AML-193 (cell line): ENCODE data around the gene EPB41L1.

Experiments
- DNase-seq, 2 experiments: peaks; one replicate each; lab custom pipeline; 2025; lab: John Stamatoyannopoulos, UW

The EPB41L1 gene

GRCh38 chr20:36193977-36194712 is 39.6 kb downstream of the EPB41L1 start:
- DNase-seq = no peak

GRCh38 chr20:36196676-36197075 is 42.1 kb downstream of the EPB41L1 start:
- DNase-seq = no peak

- DNase-seq = no peak
Observed at GRCh38 chr20:36197271-36197670, 42.7 kb downstream of the EPB41L1 start.

GRCh38 chr20:36199345-36200257 is 45.1 kb downstream of the EPB41L1 start:
- DNase-seq = peak; percentile 54 to 63

GRCh38 chr20:36200451-36200850 is 45.9 kb downstream of the EPB41L1 start:
- DNase-seq = no peak

GRCh38 chr20:36201198-36201597 is 46.7 kb downstream of the EPB41L1 start:
- DNase-seq = no peak

- peak; percentile 17 to 42 for DNase-seq
Observed at GRCh38 chr20:36202891-36203338, 48.4 kb downstream of the EPB41L1 start.

- DNase-seq = no peak
Observed at GRCh38 chr20:36203861-36204260, 49.3 kb downstream of the EPB41L1 start.

- DNase-seq = no peak
Observed at GRCh38 chr20:36205026-36205425, 50.5 kb downstream of the EPB41L1 start.

GRCh38 chr20:36206068-36206467 is 51.5 kb downstream of the EPB41L1 start:
- DNase-seq = no peak

- DNase-seq = no peak
Observed at GRCh38 chr20:36206641-36207040, 52.1 kb downstream of the EPB41L1 start.

- DNase-seq = no peak
Observed at GRCh38 chr20:36207602-36208001, 53.1 kb downstream of the EPB41L1 start.

- DNase-seq = no peak
Observed at GRCh38 chr20:36208257-36208656, 53.7 kb downstream of the EPB41L1 start.

GRCh38 chr20:36210436-36211021 is 56.0 kb downstream of the EPB41L1 start:
- no peak for DNase-seq

GRCh38 chr20:36213362-36213761 is 58.8 kb downstream of the EPB41L1 start:
- DNase-seq = no peak

- peak; percentile 2 to 36 for DNase-seq
Observed at GRCh38 chr20:36214684-36215256, 60.2 kb downstream of the EPB41L1 start.

GRCh38 chr20:36215778-36216177 is 61.2 kb downstream of the EPB41L1 start:
- no peak for DNase-seq

- DNase-seq = no peak
Observed at GRCh38 chr20:36216314-36217025, 61.9 kb downstream of the EPB41L1 start.

- no peak for DNase-seq
Observed at GRCh38 chr20:36217226-36217625, 62.7 kb downstream of the EPB41L1 start.

GRCh38 chr20:36218380-36219064 is 64.0 kb downstream of the EPB41L1 start:
- no peak for DNase-seq

GRCh38 chr20:36219671-36220220 is 65.2 kb downstream of the EPB41L1 start:
- DNase-seq = no peak
